Esophagus muscularis mucosa (tissue), 3 donors: ENCODE results near the gene SCTR.

ENCODE experiments used
- CTCF ChIP-seq, 3 experiments: fragments of 200-600 bp in 2 of 3; fragments of 450-650 bp in 1 of 3; sonication (generic) in 2 of 3; IDR thresholded peaks; one replicate each; pipeline ENCODE4 v1.5.1; 2017 to 2019; ENCODE audit warnings: antibody characterized with exemption in 3 of 3, mild to moderate bottlenecking in 2 of 3, moderate library complexity in 1 of 3
- POLR2A ChIP-seq: fragments of 450-650 bp; IDR thresholded peaks from one replicate; pipeline ENCODE4 v1.6.1; 2017; ENCODE audit warnings: antibody characterized with exemption, moderate library complexity, mild to moderate bottlenecking, low read depth
- POLR2AphosphoS5 ChIP-seq, 2 donors: sonication (generic); formaldehyde crosslinking; IDR thresholded peaks; one replicate each; pipeline ENCODE4 v1.6.1; 2017; ENCODE audit warnings: antibody characterized with exemption in 2 of 2

GRCh38 chr2:119464981-119465380 lies 59.3 kb downstream of the SCTR start:
- TF ChIP-seq CTCF (IDR thresholded peaks at IDR 0.05) (no peak), POLR2AphosphoS5 (IDR thresholded peaks at IDR 0.05) (no peak), POLR2A (no peak)
